K562 (cell line): ENCODE data around the gene FMNL2. TPM values are rescaled to one million over a fixed set of nuclear protein-coding genes. Genes with fewer than 3 reads are reported as not detected.

ENCODE experiments used
- ATAC-seq: fragments of 200-7000 bp; cut with Tn5 transposase; 3 replicates; pipeline ENCODE4 v1.9.1; 2020; ENCODE audit warnings: moderate library complexity
- BruUV-seq: library from RNA; stranded (reverse); fragments of 400-500 nt; replicated peaks from 2 replicates; lab custom pipeline; 2021; lab: Mats Ljungman, UMichigan
- CTCF ChIA-PET: fragments of 300-600 bp; formaldehyde crosslinking; extraction: SDS; loops from one replicate; lab custom pipeline; 2021; ENCODE audit warnings: low intra/inter-chr PET ratio; lab: Yijun Ruan, JAX
- POLR2A ChIA-PET: fragments of 300-600, 350-650 bp; sonication (Branson Sonifier 250); formaldehyde crosslinking; extraction: SDS; loops from one replicate; lab custom pipeline; 2021; ENCODE audit warnings: antibody characterized with exemption, inconsistent platforms; lab: Yijun Ruan, JAX
- DNase-seq, 4 experiments: peaks; one replicate each; pipeline versions ENCODE4 v3.0.0 to v3.0.0-alpha.2; 2011 to 2018; ENCODE audit warnings: low spot score in 3 of 4, mixed read lengths in 3 of 4; ENCODE audit errors: extremely low read depth in 1 of 4
- FAIRE-seq: peaks from 2 replicates; lab custom pipeline; 2011; peaks lifted over from hg19 to GRCh38; lab: Jason Lieb, UNC
- H2AFZ ChIP-seq: 2 replicates; pipeline ENCODE4 v1.6.0; 2011; ENCODE audit warnings: low read depth, low read length, control low read depth, inconsistent platforms
- H3K27ac ChIP-seq: fragments of 200-600 bp; 3 replicates; pipeline ENCODE4 v1.8.0; 2011; ENCODE audit warnings: low read depth, mild to moderate bottlenecking, control low read depth, inconsistent platforms, low read length, moderate library complexity, mixed read lengths; ENCODE audit errors: extremely low read depth
- H3K27me3 ChIP-seq, 2 experiments: fragments of 300-600 bp in 1 of 2; 2 replicates in 1 of 2; 3 replicates in 1 of 2; pipeline versions ENCODE4 v1.6.0 to v1.8.0; 2011; ENCODE audit warnings: inconsistent platforms in 2 of 2, low read length in 2 of 2, mild to moderate bottlenecking in 1 of 2, mixed read lengths in 1 of 2, moderate library complexity in 1 of 2; ENCODE audit not compliant: control insufficient read depth in 2 of 2, insufficient read depth in 2 of 2
- H3K36me3 ChIP-seq: fragments of 300-600 bp; 3 replicates; pipeline ENCODE4 v1.8.0; 2011; ENCODE audit warnings: mild to moderate bottlenecking, low read length, inconsistent platforms; ENCODE audit not compliant: control insufficient read depth, insufficient read depth
- H3K4me1 ChIP-seq, 2 experiments: fragments of 200-600 bp in 1 of 2; replicated peaks in 1 of 2; 2 replicates in 1 of 2; 3 replicates in 1 of 2; pipeline versions ENCODE4 v1.5.1 to v1.8.0; 2011; ENCODE audit warnings: inconsistent platforms in 2 of 2, low read length in 2 of 2, mild to moderate bottlenecking in 1 of 2, mixed read lengths in 1 of 2, moderate library complexity in 1 of 2; ENCODE audit not compliant: control insufficient read depth in 2 of 2, insufficient read depth in 2 of 2
- H3K4me2 ChIP-seq: 2 replicates; pipeline ENCODE4 v1.6.1; 2011; ENCODE audit warnings: low read length, control low read depth, inconsistent platforms, mixed read lengths; ENCODE audit not compliant: insufficient read depth
- H3K4me3 ChIP-seq: fragments of 200-600 bp; sonication (generic), shearing (Covaris generic); 2 replicates; pipeline ENCODE4 v1.5.1; 2016; ENCODE audit warnings: control low read depth, inconsistent platforms
- H3K79me2 ChIP-seq: fragments of 200-600 bp; 3 replicates; pipeline ENCODE4 v1.8.0; 2011; ENCODE audit warnings: low read length, inconsistent platforms; ENCODE audit not compliant: control insufficient read depth, insufficient read depth
- H3K9ac ChIP-seq, 2 experiments: 2 replicates each; pipeline versions ENCODE4 v1.6.0 to v1.6.1; 2011; ENCODE audit warnings: low read depth in 2 of 2, low read length in 2 of 2, control low read depth in 1 of 2, inconsistent platforms in 1 of 2, mild to moderate bottlenecking in 1 of 2, mixed read lengths in 1 of 2; ENCODE audit not compliant: insufficient read depth in 1 of 2
- H3K9me1 ChIP-seq: one replicate; pipeline ENCODE4 v1.6.0; 2011; ENCODE audit warnings: inconsistent platforms, mild to moderate bottlenecking, low read length, moderate library complexity; ENCODE audit not compliant: control insufficient read depth, insufficient read depth
- H3K9me3 ChIP-seq: replicated peaks from 2 replicates; pipeline ENCODE4 v1.5.1; 2011; ENCODE audit warnings: low read depth, low read length, inconsistent platforms; ENCODE audit not compliant: control insufficient read depth, insufficient read depth
- H4K20me1 ChIP-seq: replicated peaks from 2 replicates; pipeline ENCODE4 v1.6.1; 2011; ENCODE audit warnings: low read length, inconsistent platforms, mixed read lengths; ENCODE audit not compliant: control insufficient read depth, insufficient read depth
- ARNT ChIP-seq, 2 experiments: fragments of 450-650 bp; IDR thresholded peaks; 2 replicates each; pipeline ENCODE4 v1.6.1; 2016; ENCODE audit warnings: mild to moderate bottlenecking in 1 of 2
- DPF2 ChIP-seq: fragments of 450-650 bp; IDR thresholded peaks from 2 replicates; pipeline ENCODE4 v1.6.1; 2016
- EWSR1 ChIP-seq: fragments of 450-650 bp; IDR thresholded peaks from 2 replicates; pipeline ENCODE4 v1.6.1; 2018; ENCODE audit warnings: borderline replicate concordance, mild to moderate bottlenecking, low read depth, moderate library complexity; ENCODE audit not compliant: partially characterized antibody
- MYBL2 ChIP-seq, 2 experiments: fragments of 450-650 bp in 1 of 2; sonication (generic) in 1 of 2; formaldehyde crosslinking in 1 of 2; IDR thresholded peaks; 2 replicates each; pipeline versions ENCODE4 v1.6.1 to v1.8.1; 2017 to 2022; ENCODE audit warnings: borderline replicate concordance in 1 of 2, inconsistent platforms in 1 of 2, low read depth in 1 of 2, mild to moderate bottlenecking in 1 of 2, missing genetic modification reagents in 1 of 2, moderate library complexity in 1 of 2
- NCOA2 ChIP-seq, 2 experiments: fragments of 450-650 bp; IDR thresholded peaks; 2 replicates each; pipeline ENCODE4 v1.6.1; 2018; ENCODE audit warnings: mild to moderate bottlenecking in 2 of 2, moderate library complexity in 1 of 2; ENCODE audit not compliant: partially characterized antibody in 2 of 2
- NEUROD1 ChIP-seq: fragments of 150-350 bp; IDR thresholded peaks from 2 replicates; pipeline ENCODE4 v1.6.1; 2014; ENCODE audit warnings: borderline replicate concordance, low read length, low read depth; ENCODE audit not compliant: partially characterized antibody
- PCBP2 ChIP-seq: fragments of 200-400 bp; formaldehyde crosslinking; IDR thresholded peaks from 2 replicates; pipeline ENCODE4 v1.6.1; 2018; ENCODE audit warnings: low read length, low read depth, mild to moderate bottlenecking, moderate library complexity; ENCODE audit not compliant: poor library complexity, severe bottlenecking
- POLR2H ChIP-seq: IDR thresholded peaks from 2 replicates; pipeline ENCODE4 v1.6.1; 2016; ENCODE audit warnings: missing genetic modification characterization, low read depth, mild to moderate bottlenecking, control low read depth, missing compliant biosample characterization, moderate library complexity
- TAF15 ChIP-seq: fragments of 200-400 bp; formaldehyde crosslinking; IDR thresholded peaks from 2 replicates; pipeline ENCODE4 v1.6.1; 2017; ENCODE audit warnings: mild to moderate bottlenecking, low read depth, low read length, moderate library complexity
- ZNF551 ChIP-seq: fragments of 250-450 bp; sonication (Bioruptor Pico); IDR thresholded peaks from 2 replicates; pipeline ENCODE4 v1.5.0; 2021; ENCODE audit warnings: mild to moderate bottlenecking, moderate library complexity
- WGBS: fragments of 100-300 bp; shearing (Covaris generic); methylation state at CpG from one replicate; pipeline ENCODE4 v1.1.6; 2016; ENCODE audit warnings: low coverage, mixed read lengths; ENCODE audit not compliant: insufficient coverage; ENCODE audit errors: missing lambda C conversion rate; 5-methylcytosine and 5-hydroxymethylcytosine counted together
- in situ Hi-C: fragments of 300-500 bp; cut with MboI; formaldehyde crosslinking; loops from 4 replicates; pipeline ENCODE4 v1.15.0; 2018; ENCODE audit warnings: inconsistent platforms, mixed read lengths
- intact Hi-C: fragments of 100-400 bp; cut with micrococcal nuclease; formaldehyde crosslinking; loops from 2 replicates; pipeline ENCODE4 v1.14.2; 2022
- polyA plus RNA-seq, 8 experiments: library from polyadenylated mRNA; depleted of rRNA in 4 of 8; stranded (reverse) in 5 of 8; unstranded in 3 of 8; fragments of >200 nt; fragmentation: Nextera tagmentation in 2 of 8; fragmentation: Illumina TruSeq in 1 of 8; extraction: Ambion mirVana in 2 of 8; extraction: Trizol in 1 of 8; gene quantifications; 2 replicates each; pipeline versions ENCODE4 v1.2.1 to v1.2.3, GENCODE V29; 2011 to 2014; ENCODE audit warnings: inconsistent platforms in 1 of 8, missing spikeins in 1 of 8
- total RNA-seq, 7 experiments: library from RNA; depleted of rRNA in 6 of 7; stranded (reverse); fragments of >200 nt in 6 of 7; fragmentation: Illumina TruSeq in 2 of 7; extraction: Trizol in 2 of 7; gene quantifications; 2 replicates each; pipeline versions ENCODE4 v1.2.1 to v1.2.3, GENCODE V29; 2011 to 2021; ENCODE audit warnings: low replicate concordance in 1 of 7
- TF ChIP-seq, protein P1 (sequence below): sonication (generic); formaldehyde crosslinking; IDR thresholded peaks from 2 replicates; pipeline ENCODE4 v1.8.0; 2022; ENCODE audit warnings: missing genetic modification reagents, mild to moderate bottlenecking, borderline replicate concordance
- TF ChIP-seq, protein P2 (sequence below): sonication (generic); formaldehyde crosslinking; IDR thresholded peaks from 2 replicates; pipeline ENCODE4 v1.8.0; 2022; ENCODE audit warnings: missing genetic modification reagents, mild to moderate bottlenecking, borderline replicate concordance
- TF ChIP-seq, protein P3 (sequence below): fragments of 250-450 bp; sonication (Bioruptor Pico); IDR thresholded peaks from 2 replicates; pipeline ENCODE4 v1.4.0; 2020

FMNL2 gene
- total and polyA plus RNA-seq, 9 of the 15 experiments (the other 6 are each of a cell fraction or from before 2014, with no cell fraction given), result 0.15 to 0.49 (median 0.24) TPM; not detected in 1

DNA sequence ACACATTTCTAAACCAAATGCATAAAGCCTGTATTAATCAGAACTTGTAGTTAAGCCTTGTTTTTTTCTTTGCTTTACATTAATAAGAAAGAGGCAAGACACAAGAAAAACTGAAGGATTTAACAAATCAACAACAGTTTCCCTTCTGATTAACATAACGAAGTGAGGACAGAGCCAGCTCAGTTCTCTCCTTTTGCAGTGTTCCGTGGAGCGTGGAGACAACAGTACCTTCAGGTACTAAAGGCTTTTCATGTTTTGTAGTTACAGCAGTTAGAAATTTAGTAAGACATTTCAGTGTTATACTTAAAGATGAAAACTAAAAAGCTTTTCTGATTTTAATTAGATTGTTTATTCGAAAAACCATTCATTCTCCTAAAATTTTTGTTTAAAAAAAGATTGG is 115.2 kb downstream of the FMNL2 start:
- Histone ChIP-seq H3K27ac (no peak overlapping the region), H3K27me3 (peaks cover 4 to 26% of the 10 kb centered on the region in 2 experiments; a peak in 3 of 5 replicates), H4K20me1 (no peaks in the 10 kb centered on the region), H3K4me1 (no peaks in the 10 kb centered on the region), H3K79me2 (no peaks in the 10 kb centered on the region), H3K9ac (no peak overlapping the region), H3K9me3 (no peaks in the 10 kb centered on the region), H2AFZ (no peak overlapping the region), H3K4me3 (no peak overlapping the region), H3K4me2 (no peak overlapping the region), H3K36me3 (no peaks in the 10 kb centered on the region), H3K9me1 (no peaks in the 10 kb centered on the region)
- ATAC-seq (no peak), DNase-seq (no peak), FAIRE-seq (no peak)
- CTCF ChIA-PET, result no interaction called here
- intact Hi-C loops (no loop called here), in situ Hi-C loops (no loop called here)
- 0% methylated on average over 4 of the region's 4 CpGs for WGBS
- no TSS peak for BruUV-seq
- POLR2A ChIA-PET, result no interaction called here
- TF ChIP-seq POLR2H (no peak), PCBP2 (no peak), EWSR1 (no peak), NEUROD1 (no peak), MYBL2 (IDR thresholded peaks at IDR 0.05; ENCODE audit: low read depth) (no peak), MYBL2 (CRISPR knock-in tag; IDR thresholded peaks at IDR 0.05; ENCODE audit: borderline replicate concordance) (no peak), ZNF551 (CRISPR knock-in tag) (no peak), DPF2 (no peak), TAF15 (no peak), NCOA2 (IDR thresholded peaks at IDR 0.05; ENCODE audit: partially characterized antibody in 2 of 2) (no peak), ARNT (IDR thresholded peaks at IDR 0.05) (no peak)
- TF ChIP-seq, protein P1, sequence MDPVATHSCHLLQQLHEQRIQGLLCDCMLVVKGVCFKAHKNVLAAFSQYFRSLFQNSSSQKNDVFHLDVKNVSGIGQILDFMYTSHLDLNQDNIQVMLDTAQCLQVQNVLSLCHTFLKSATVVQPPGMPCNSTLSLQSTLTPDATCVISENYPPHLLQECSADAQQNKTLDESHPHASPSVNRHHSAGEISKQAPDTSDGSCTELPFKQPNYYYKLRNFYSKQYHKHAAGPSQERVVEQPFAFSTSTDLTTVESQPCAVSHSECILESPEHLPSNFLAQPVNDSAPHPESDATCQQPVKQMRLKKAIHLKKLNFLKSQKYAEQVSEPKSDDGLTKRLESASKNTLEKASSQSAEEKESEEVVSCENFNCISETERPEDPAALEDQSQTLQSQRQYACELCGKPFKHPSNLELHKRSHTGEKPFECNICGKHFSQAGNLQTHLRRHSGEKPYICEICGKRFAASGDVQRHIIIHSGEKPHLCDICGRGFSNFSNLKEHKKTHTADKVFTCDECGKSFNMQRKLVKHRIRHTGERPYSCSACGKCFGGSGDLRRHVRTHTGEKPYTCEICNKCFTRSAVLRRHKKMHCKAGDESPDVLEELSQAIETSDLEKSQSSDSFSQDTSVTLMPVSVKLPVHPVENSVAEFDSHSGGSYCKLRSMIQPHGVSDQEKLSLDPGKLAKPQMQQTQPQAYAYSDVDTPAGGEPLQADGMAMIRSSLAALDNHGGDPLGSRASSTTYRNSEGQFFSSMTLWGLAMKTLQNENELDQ, result no peak
- TF ChIP-seq, protein P2, sequence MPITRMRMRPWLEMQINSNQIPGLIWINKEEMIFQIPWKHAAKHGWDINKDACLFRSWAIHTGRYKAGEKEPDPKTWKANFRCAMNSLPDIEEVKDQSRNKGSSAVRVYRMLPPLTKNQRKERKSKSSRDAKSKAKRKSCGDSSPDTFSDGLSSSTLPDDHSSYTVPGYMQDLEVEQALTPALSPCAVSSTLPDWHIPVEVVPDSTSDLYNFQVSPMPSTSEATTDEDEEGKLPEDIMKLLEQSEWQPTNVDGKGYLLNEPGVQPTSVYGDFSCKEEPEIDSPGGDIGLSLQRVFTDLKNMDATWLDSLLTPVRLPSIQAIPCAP, result no peak
- TF ChIP-seq, protein P3, sequence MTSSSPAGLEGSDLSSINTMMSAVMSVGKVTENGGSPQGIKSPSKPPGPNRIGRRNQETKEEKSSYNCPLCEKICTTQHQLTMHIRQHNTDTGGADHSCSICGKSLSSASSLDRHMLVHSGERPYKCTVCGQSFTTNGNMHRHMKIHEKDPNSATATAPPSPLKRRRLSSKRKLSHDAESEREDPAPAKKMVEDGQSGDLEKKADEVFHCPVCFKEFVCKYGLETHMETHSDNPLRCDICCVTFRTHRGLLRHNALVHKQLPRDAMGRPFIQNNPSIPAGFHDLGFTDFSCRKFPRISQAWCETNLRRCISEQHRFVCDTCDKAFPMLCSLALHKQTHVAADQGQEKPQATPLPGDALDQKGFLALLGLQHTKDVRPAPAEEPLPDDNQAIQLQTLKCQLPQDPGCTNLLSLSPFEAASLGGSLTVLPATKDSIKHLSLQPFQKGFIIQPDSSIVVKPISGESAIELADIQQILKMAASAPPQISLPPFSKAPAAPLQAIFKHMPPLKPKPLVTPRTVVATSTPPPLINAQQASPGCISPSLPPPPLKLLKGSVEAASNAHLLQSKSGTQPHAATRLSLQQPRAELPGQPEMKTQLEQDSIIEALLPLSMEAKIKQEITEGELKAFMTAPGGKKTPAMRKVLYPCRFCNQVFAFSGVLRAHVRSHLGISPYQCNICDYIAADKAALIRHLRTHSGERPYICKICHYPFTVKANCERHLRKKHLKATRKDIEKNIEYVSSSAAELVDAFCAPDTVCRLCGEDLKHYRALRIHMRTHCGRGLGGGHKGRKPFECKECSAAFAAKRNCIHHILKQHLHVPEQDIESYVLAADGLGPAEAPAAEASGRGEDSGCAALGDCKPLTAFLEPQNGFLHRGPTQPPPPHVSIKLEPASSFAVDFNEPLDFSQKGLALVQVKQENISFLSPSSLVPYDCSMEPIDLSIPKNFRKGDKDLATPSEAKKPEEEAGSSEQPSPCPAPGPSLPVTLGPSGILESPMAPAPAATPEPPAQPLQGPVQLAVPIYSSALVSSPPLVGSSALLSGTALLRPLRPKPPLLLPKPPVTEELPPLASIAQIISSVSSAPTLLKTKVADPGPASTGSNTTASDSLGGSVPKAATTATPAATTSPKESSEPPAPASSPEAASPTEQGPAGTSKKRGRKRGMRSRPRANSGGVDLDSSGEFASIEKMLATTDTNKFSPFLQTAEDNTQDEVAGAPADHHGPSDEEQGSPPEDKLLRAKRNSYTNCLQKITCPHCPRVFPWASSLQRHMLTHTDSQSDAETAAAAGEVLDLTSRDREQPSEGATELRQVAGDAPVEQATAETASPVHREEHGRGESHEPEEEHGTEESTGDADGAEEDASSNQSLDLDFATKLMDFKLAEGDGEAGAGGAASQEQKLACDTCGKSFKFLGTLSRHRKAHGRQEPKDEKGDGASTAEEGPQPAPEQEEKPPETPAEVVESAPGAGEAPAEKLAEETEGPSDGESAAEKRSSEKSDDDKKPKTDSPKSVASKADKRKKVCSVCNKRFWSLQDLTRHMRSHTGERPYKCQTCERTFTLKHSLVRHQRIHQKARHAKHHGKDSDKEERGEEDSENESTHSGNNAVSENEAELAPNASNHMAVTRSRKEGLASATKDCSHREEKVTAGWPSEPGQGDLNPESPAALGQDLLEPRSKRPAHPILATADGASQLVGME, result no peak
